HEK293T (cell line): Measurements from ENCODE around the gene RSAD2.

Source experiments
- ARNT ChIP-seq: fragments of 450-650 bp; IDR thresholded peaks from 2 replicates; pipeline ENCODE4 v1.6.1; 2017; ENCODE audit warnings: mild to moderate bottlenecking
- BHLHE40 ChIP-seq: fragments of 450-650 bp; IDR thresholded peaks from 2 replicates; pipeline ENCODE4 v1.6.1; 2016; ENCODE audit warnings: mild to moderate bottlenecking, moderate library complexity, borderline replicate concordance
- ELF4 ChIP-seq: fragments of 450-650 bp; IDR thresholded peaks from 2 replicates; pipeline ENCODE4 v1.6.1; 2017; ENCODE audit warnings: antibody characterized with exemption
- FOXA1 ChIP-seq: fragments of 450-650 bp; IDR thresholded peaks from 2 replicates; pipeline ENCODE4 v1.6.1; 2016; ENCODE audit warnings: mild to moderate bottlenecking
- FOXK2 ChIP-seq: fragments of 450-650 bp; IDR thresholded peaks from 2 replicates; pipeline ENCODE4 v1.6.1; 2016; ENCODE audit warnings: mild to moderate bottlenecking
- FOXM1 ChIP-seq: fragments of 450-650 bp; IDR thresholded peaks from 2 replicates; pipeline ENCODE4 v1.6.1; 2017; ENCODE audit warnings: mild to moderate bottlenecking, borderline replicate concordance
- NFRKB ChIP-seq: fragments of 450-650 bp; IDR thresholded peaks from 2 replicates; pipeline ENCODE4 v1.6.1; 2016; ENCODE audit warnings: mild to moderate bottlenecking, moderate library complexity
- SP1 ChIP-seq: fragments of 450-650 bp; IDR thresholded peaks from 2 replicates; pipeline ENCODE4 v1.6.1; 2017
- SUZ12 ChIP-seq: fragments of 450-650 bp; IDR thresholded peaks from 2 replicates; pipeline ENCODE4 v1.6.1; 2016; ENCODE audit warnings: mild to moderate bottlenecking
- TARDBP ChIP-seq: fragments of 450-650 bp; IDR thresholded peaks from 2 replicates; pipeline ENCODE4 v1.6.1; 2016
- TF ChIP-seq, protein P1 (sequence below): fragments of 450-650 bp; IDR thresholded peaks from 2 replicates; pipeline ENCODE4 v1.6.1; 2016

- no peak for TF ChIP-seq SUZ12
- no peak for TF ChIP-seq BHLHE40
- no peak for TF ChIP-seq SP1
- TF ChIP-seq FOXK2: no peak
- TF ChIP-seq, protein P1, sequence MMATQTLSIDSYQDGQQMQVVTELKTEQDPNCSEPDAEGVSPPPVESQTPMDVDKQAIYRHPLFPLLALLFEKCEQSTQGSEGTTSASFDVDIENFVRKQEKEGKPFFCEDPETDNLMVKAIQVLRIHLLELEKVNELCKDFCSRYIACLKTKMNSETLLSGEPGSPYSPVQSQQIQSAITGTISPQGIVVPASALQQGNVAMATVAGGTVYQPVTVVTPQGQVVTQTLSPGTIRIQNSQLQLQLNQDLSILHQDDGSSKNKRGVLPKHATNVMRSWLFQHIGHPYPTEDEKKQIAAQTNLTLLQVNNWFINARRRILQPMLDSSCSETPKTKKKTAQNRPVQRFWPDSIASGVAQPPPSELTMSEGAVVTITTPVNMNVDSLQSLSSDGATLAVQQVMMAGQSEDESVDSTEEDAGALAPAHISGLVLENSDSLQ: no peak
- no peak for TF ChIP-seq ELF4
- TF ChIP-seq TARDBP: no peak
- no peak for TF ChIP-seq FOXM1
- TF ChIP-seq NFRKB: no peak
- TF ChIP-seq FOXA1: no peak
- TF ChIP-seq ARNT: no peak
Observed at GRCh38 chr2:6906165-6906741, 28.7 kb downstream of the RSAD2 start.
